HEK293 (cell line): Measurements from ENCODE around the gene DPPA4.

Experiments
- HOXD13 ChIP-seq: sonication (generic); formaldehyde crosslinking; IDR thresholded peaks from 2 replicates; pipeline ENCODE4 v1.8.0; 2022; ENCODE audit warnings: missing genetic modification reagents, borderline replicate concordance
- KLF16 ChIP-seq: fragments of 450-650 bp; formaldehyde crosslinking; IDR thresholded peaks from 2 replicates; pipeline ENCODE4 v1.5.1; 2017; ENCODE audit warnings: missing biosample characterization, missing genetic modification characterization
- MEIS1 ChIP-seq: sonication (generic); formaldehyde crosslinking; IDR thresholded peaks from 2 replicates; pipeline ENCODE4 v1.8.1; 2022; ENCODE audit warnings: missing genetic modification reagents, mild to moderate bottlenecking, borderline replicate concordance
- REPIN1 ChIP-seq: fragments of 450-650 bp; formaldehyde crosslinking; IDR thresholded peaks from 2 replicates; pipeline ENCODE4 v1.5.1; 2017; ENCODE audit warnings: missing biosample characterization, missing genetic modification characterization, low read depth
- ZFP41 ChIP-seq: fragments of 450-650 bp; formaldehyde crosslinking; IDR thresholded peaks from 2 replicates; pipeline ENCODE4 v1.5.1; 2016; ENCODE audit warnings: missing biosample characterization, missing genetic modification characterization, borderline replicate concordance
- ZFP69B ChIP-seq: fragments of 450-650 bp; formaldehyde crosslinking; IDR thresholded peaks from 2 replicates; pipeline ENCODE4 v1.5.1; 2016; ENCODE audit warnings: missing biosample characterization, missing genetic modification characterization
- ZNF10 ChIP-seq: fragments of 450-650 bp; formaldehyde crosslinking; IDR thresholded peaks from 2 replicates; pipeline ENCODE4 v1.5.1; 2017; ENCODE audit warnings: missing biosample characterization, missing genetic modification characterization
- ZNF114 ChIP-seq: fragments of 450-650 bp; formaldehyde crosslinking; IDR thresholded peaks from 2 replicates; pipeline ENCODE4 v1.5.0; 2017; ENCODE audit warnings: missing biosample characterization, missing genetic modification characterization
- ZNF138 ChIP-seq: fragments of 450-650 bp; formaldehyde crosslinking; IDR thresholded peaks from 2 replicates; pipeline ENCODE4 v1.5.1; 2016; ENCODE audit warnings: missing biosample characterization, missing genetic modification characterization, borderline replicate concordance
- ZNF175 ChIP-seq: fragments of 450-650 bp; formaldehyde crosslinking; IDR thresholded peaks from 2 replicates; pipeline ENCODE4 v1.5.1; 2016; ENCODE audit warnings: missing biosample characterization, missing genetic modification characterization
- ZNF426 ChIP-seq: fragments of 450-650 bp; formaldehyde crosslinking; IDR thresholded peaks from 2 replicates; pipeline ENCODE4 v1.5.1; 2017; ENCODE audit warnings: missing biosample characterization, missing genetic modification characterization, mild to moderate bottlenecking, inconsistent platforms, moderate library complexity
- ZNF670 ChIP-seq: fragments of 450-650 bp; formaldehyde crosslinking; IDR thresholded peaks from 2 replicates; pipeline ENCODE4 v1.5.1; 2016; ENCODE audit warnings: missing biosample characterization, missing genetic modification characterization, low read depth
- TF ChIP-seq, protein P1 (sequence below): fragments of 450-650 bp; formaldehyde crosslinking; IDR thresholded peaks from 2 replicates; pipeline ENCODE4 v1.5.1; 2016; ENCODE audit warnings: missing biosample characterization, missing genetic modification characterization

DNA sequence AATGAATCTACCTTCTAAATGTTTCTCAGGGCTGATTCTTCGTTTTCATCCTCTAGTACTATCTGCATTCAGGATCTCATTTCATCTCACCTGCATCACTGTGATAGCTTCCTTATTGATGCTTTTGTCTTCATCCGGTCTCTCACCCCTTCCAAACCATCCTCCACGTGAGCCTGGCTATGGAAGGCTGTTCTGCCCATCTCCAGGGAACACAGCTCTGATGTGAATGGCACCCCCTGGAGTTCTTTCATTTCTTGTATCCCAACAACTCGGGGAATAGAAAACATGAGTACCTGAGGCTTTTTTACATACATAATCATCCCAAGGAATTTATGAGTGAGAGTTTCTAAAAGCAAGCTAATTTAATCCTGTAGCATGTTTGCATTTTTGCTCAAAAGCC, 8.8 kb upstream of the DPPA4 start:
- TF ChIP-seq ZNF114 (tag by site-specific recombination), result no peak
- TF ChIP-seq ZNF10 (tag by site-specific recombination), result no peak
- no peak for TF ChIP-seq MEIS1 (CRISPR knock-in tag)
- no peak for TF ChIP-seq ZNF138 (tag by site-specific recombination)
- TF ChIP-seq HOXD13 (CRISPR knock-in tag), result no peak
- no peak for TF ChIP-seq ZNF426 (tag by site-specific recombination)
- TF ChIP-seq, protein P1, sequence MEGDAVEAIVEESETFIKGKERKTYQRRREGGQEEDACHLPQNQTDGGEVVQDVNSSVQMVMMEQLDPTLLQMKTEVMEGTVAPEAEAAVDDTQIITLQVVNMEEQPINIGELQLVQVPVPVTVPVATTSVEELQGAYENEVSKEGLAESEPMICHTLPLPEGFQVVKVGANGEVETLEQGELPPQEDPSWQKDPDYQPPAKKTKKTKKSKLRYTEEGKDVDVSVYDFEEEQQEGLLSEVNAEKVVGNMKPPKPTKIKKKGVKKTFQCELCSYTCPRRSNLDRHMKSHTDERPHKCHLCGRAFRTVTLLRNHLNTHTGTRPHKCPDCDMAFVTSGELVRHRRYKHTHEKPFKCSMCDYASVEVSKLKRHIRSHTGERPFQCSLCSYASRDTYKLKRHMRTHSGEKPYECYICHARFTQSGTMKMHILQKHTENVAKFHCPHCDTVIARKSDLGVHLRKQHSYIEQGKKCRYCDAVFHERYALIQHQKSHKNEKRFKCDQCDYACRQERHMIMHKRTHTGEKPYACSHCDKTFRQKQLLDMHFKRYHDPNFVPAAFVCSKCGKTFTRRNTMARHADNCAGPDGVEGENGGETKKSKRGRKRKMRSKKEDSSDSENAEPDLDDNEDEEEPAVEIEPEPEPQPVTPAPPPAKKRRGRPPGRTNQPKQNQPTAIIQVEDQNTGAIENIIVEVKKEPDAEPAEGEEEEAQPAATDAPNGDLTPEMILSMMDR (tag by site-specific recombination), result no peak
- TF ChIP-seq REPIN1 (tag by site-specific recombination), result no peak
- TF ChIP-seq ZFP41 (tag by site-specific recombination), result no peak
- no peak for TF ChIP-seq ZNF670 (tag by site-specific recombination)
- no peak for TF ChIP-seq ZFP69B (tag by site-specific recombination)
- no peak for TF ChIP-seq ZNF175 (tag by site-specific recombination)
- no peak for TF ChIP-seq KLF16 (tag by site-specific recombination)
